ENCODE measurements around the gene EXD3. TPM values are rescaled to one million over a fixed set of nuclear protein-coding genes. Genes with fewer than 3 reads are reported as not detected.
"Not testable (repeated sequence)": the region's sequence is repeated elsewhere in the genome, so short reads cannot be mapped to it uniquely, and the experiment has no call there.

EXD3 gene
- total RNA-seq, 1 donor from 2014 or later = 12.6 TPM

- FAIRE-seq = no peak
- DNase-seq (ENCODE audit: low spot score in 2 of 2) = no peak
These were observed 24.1 kb downstream of the EXD3 start for GRCh38 chr9:137398561-137399468.

GRCh38 chr9:137397675-137398423 is 25.1 kb downstream of the EXD3 start:
- FAIRE-seq (no peak), DNase-seq (ENCODE audit: low spot score in 2 of 2) (no peak)

- FAIRE-seq (no peak), DNase-seq (ENCODE audit: low spot score in 2 of 2) (no peak)
These were observed 26.2 kb downstream of the EXD3 start for GRCh38 chr9:137396634-137397367.

GRCh38 chr9:137396227-137396626 is 26.7 kb downstream of the EXD3 start:
- FAIRE-seq (no peak), DNase-seq (ENCODE audit: low spot score in 2 of 2) (no peak)

- DNase-seq (ENCODE audit: low spot score in 2 of 2) (no peak), FAIRE-seq (no peak)
These were observed 27.3 kb downstream of the EXD3 start for GRCh38 chr9:137395666-137396010.

GRCh38 chr9:137394866-137395665 is 27.9 kb downstream of the EXD3 start:
- DNase-seq (ENCODE audit: low spot score in 2 of 2) = no peak
- no peak for FAIRE-seq

- DNase-seq (ENCODE audit: low spot score in 2 of 2) = no peak
- FAIRE-seq = no peak
These were observed 29.5 kb downstream of the EXD3 start for GRCh38 chr9:137393176-137394150.

- DNase-seq (ENCODE audit: low spot score in 2 of 2) (no peak), FAIRE-seq (no peak)
These were observed 30.5 kb downstream of the EXD3 start for GRCh38 chr9:137392232-137393007.

- no peak for FAIRE-seq
- no peak for DNase-seq (ENCODE audit: low spot score in 2 of 2)
These were observed 31.6 kb downstream of the EXD3 start for GRCh38 chr9:137391411-137391754.

- no peak for FAIRE-seq
- peak in 1 of 2 donors; percentile 67 for DNase-seq (ENCODE audit: low spot score in 2 of 2)
These were observed 32.2 kb downstream of the EXD3 start for GRCh38 chr9:137390553-137391410.

- FAIRE-seq = no peak
- DNase-seq (ENCODE audit: low spot score in 2 of 2) = no peak
These were observed 33.6 kb downstream of the EXD3 start for GRCh38 chr9:137389428-137389746.

GRCh38 chr9:137388589-137389427 is 34.2 kb downstream of the EXD3 start:
- FAIRE-seq (no peak), DNase-seq (ENCODE audit: low spot score in 2 of 2) (no peak)

GRCh38 chr9:137387891-137388560 is 34.9 kb downstream of the EXD3 start:
- FAIRE-seq (no peak), DNase-seq (ENCODE audit: low spot score in 2 of 2) (no peak)

GRCh38 chr9:137387114-137387890 is 35.7 kb downstream of the EXD3 start:
- DNase-seq (ENCODE audit: low spot score in 2 of 2) (no peak), FAIRE-seq (no peak)

- DNase-seq (ENCODE audit: low spot score in 2 of 2); FAIRE-seq: not testable (repeated sequence)
These were observed 36.4 kb downstream of the EXD3 start for GRCh38 chr9:137386507-137387113.
